IMR-90 (cell line): ENCODE measurements around the gene SETD3. TPM values are rescaled to one million over a fixed set of nuclear protein-coding genes. Genes with fewer than 3 reads are reported as not detected.

Source experiments
- ATAC-seq: fragments of 200-7000 bp; cut with Tn5 transposase; 2 replicates; pipeline ENCODE4 v1.9.1; 2020; ENCODE audit warnings: low read depth, mild to moderate bottlenecking, moderate library complexity
- BruUV-seq: library from RNA; stranded (reverse); fragments of 400-500 nt; replicated peaks from 2 replicates; lab custom pipeline; 2021; lab: Mats Ljungman, UMichigan
- CTCF ChIA-PET: fragments of 300-600 bp; formaldehyde crosslinking; extraction: SDS; loops from one replicate; lab custom pipeline; 2021; ENCODE audit warnings: antibody characterized with exemption; lab: Yijun Ruan, JAX
- POLR2A ChIA-PET: fragments of 300-600 bp; sonication (Branson Sonifier 250); formaldehyde crosslinking; loops from one replicate; lab custom pipeline; 2022; ENCODE audit warnings: antibody characterized with exemption; ENCODE audit not compliant: unreplicated experiment; lab: Charles Lee
- DNase-seq: peaks from one replicate; pipeline ENCODE4 v3.0.0; 2013
- H2AFZ ChIP-seq: replicated peaks from 2 replicates; pipeline ENCODE3; 2013; ENCODE audit warnings: low read length, mild to moderate bottlenecking; ENCODE audit not compliant: poor library complexity
- H2AK5ac ChIP-seq: 2 replicates; pipeline ENCODE4 v1.6.1; 2013; ENCODE audit warnings: low read depth, low read length, inconsistent platforms
- H2AK9ac ChIP-seq: replicated peaks from 2 replicates; pipeline ENCODE3; 2013; ENCODE audit warnings: mild to moderate bottlenecking, low read depth, low read length, moderate library complexity; ENCODE audit not compliant: poor library complexity
- H2BK120ac ChIP-seq: 2 replicates; pipeline ENCODE4 v1.6.1; 2013; ENCODE audit warnings: low read depth, low read length, inconsistent platforms
- H2BK15ac ChIP-seq: 3 replicates; pipeline ENCODE4 v1.6.1; 2013; ENCODE audit warnings: low read depth, low read length, inconsistent platforms
- H2BK20ac ChIP-seq: 2 replicates; pipeline ENCODE4 v1.6.1; 2013; ENCODE audit warnings: low read depth, mild to moderate bottlenecking, inconsistent platforms, low read length, moderate library complexity
- H2BK5ac ChIP-seq: 2 replicates; pipeline ENCODE4 v1.6.1; 2013; ENCODE audit warnings: mild to moderate bottlenecking, low read depth, low read length, inconsistent platforms; ENCODE audit not compliant: poor library complexity, severe bottlenecking
- H3K14ac ChIP-seq: replicated peaks from 2 replicates; pipeline ENCODE4 v1.6.1; 2013; ENCODE audit warnings: low read depth, low read length, inconsistent platforms
- H3K18ac ChIP-seq: 2 replicates; pipeline ENCODE4 v1.6.1; 2013; ENCODE audit warnings: low read depth, low read length, control low read depth
- H3K23ac ChIP-seq: 2 replicates; pipeline ENCODE4 v1.6.1; 2013; ENCODE audit warnings: low read depth, low read length, inconsistent platforms
- H3K27ac ChIP-seq: 2 replicates; pipeline ENCODE4 v1.5.1; 2013; ENCODE audit warnings: mild to moderate bottlenecking, control low read depth, low read length; ENCODE audit not compliant: insufficient read depth
- H3K27me3 ChIP-seq: 2 replicates; pipeline ENCODE4 v1.6.1; 2013; ENCODE audit warnings: low read length; ENCODE audit not compliant: control insufficient read depth, insufficient read depth
- H3K36me3 ChIP-seq: 2 replicates; pipeline ENCODE4 v1.6.1; 2013; ENCODE audit warnings: low read length, mixed read lengths; ENCODE audit not compliant: control insufficient read depth, insufficient read depth
- H3K4ac ChIP-seq: 2 replicates; pipeline ENCODE4 v1.6.1; 2013; ENCODE audit warnings: low read depth, low read length, inconsistent platforms
- H3K4me1 ChIP-seq: 2 replicates; pipeline ENCODE4 v1.6.1; 2013; ENCODE audit warnings: low read length, mixed read lengths; ENCODE audit not compliant: control insufficient read depth, insufficient read depth
- H3K4me2 ChIP-seq: 2 replicates; pipeline ENCODE4 v1.6.1; 2013; ENCODE audit warnings: low read depth, mild to moderate bottlenecking, control low read depth, low read length, moderate library complexity
- H3K4me3 ChIP-seq: 2 replicates; pipeline ENCODE4 v1.5.1; 2013; ENCODE audit warnings: low read depth, mild to moderate bottlenecking, control low read depth, low read length, moderate library complexity; ENCODE audit not compliant: insufficient read depth
- H3K56ac ChIP-seq: 2 replicates; pipeline ENCODE4 v1.6.1; 2013; ENCODE audit warnings: low read length, inconsistent platforms; ENCODE audit not compliant: insufficient read depth; ENCODE audit errors: extremely low read depth
- H3K79me1 ChIP-seq, 2 experiments: 2 replicates each; pipeline ENCODE4 v1.6.1; 2013; ENCODE audit warnings: low read length in 2 of 2, inconsistent platforms in 1 of 2, low read depth in 1 of 2
- H3K9ac ChIP-seq: 2 replicates; pipeline ENCODE4 v1.6.1; 2013; ENCODE audit warnings: low read depth, low read length, control low read depth
- H3K9me1 ChIP-seq: 2 replicates; pipeline ENCODE4 v1.6.1; 2013; ENCODE audit warnings: low read length, inconsistent platforms; ENCODE audit not compliant: insufficient read depth
- H3K9me3 ChIP-seq: 2 replicates; pipeline ENCODE4 v1.6.1; 2013; ENCODE audit warnings: low read length; ENCODE audit not compliant: control insufficient read depth, insufficient read depth
- H4K20me1 ChIP-seq: 2 replicates; pipeline ENCODE4 v1.6.1; 2013; ENCODE audit warnings: low read length, inconsistent platforms; ENCODE audit not compliant: insufficient read depth
- H4K5ac ChIP-seq: 2 replicates; pipeline ENCODE4 v1.6.1; 2013; ENCODE audit warnings: mild to moderate bottlenecking, low read depth, low read length, control low read depth
- H4K8ac ChIP-seq, 2 experiments: 2 replicates each; pipeline ENCODE4 v1.6.1; 2013; ENCODE audit warnings: low read depth in 2 of 2, low read length in 2 of 2, control low read depth in 1 of 2, inconsistent platforms in 1 of 2
- H4K91ac ChIP-seq: 2 replicates; pipeline ENCODE4 v1.6.1; 2013; ENCODE audit warnings: low read depth, low read length, inconsistent platforms; ENCODE audit not compliant: insufficient read depth
- BHLHE40 ChIP-seq: fragments of 150-350 bp; IDR thresholded peaks from 2 replicates; pipeline ENCODE4 v1.6.1; 2016; ENCODE audit warnings: mild to moderate bottlenecking, low read depth, low read length
- CEBPB ChIP-seq: IDR thresholded peaks from 2 replicates; pipeline ENCODE4 v1.6.1; 2012; ENCODE audit warnings: low read depth, low read length, improper control_type of control experiment
- CTCF ChIP-seq: conservative IDR thresholded peaks from 2 replicates; pipeline ENCODE4 v1.5.1; 2012; ENCODE audit warnings: mild to moderate bottlenecking, low read depth, low read length, improper control_type of control experiment
- FOS ChIP-seq: fragments of 150-350 bp; IDR thresholded peaks from 2 replicates; pipeline ENCODE4 v1.6.1; 2016; ENCODE audit warnings: low read depth, low read length
- MAFK ChIP-seq: IDR thresholded peaks from 2 replicates; pipeline ENCODE4 v1.6.1; 2012; ENCODE audit warnings: low read depth, low read length, improper control_type of control experiment
- MXI1 ChIP-seq: IDR thresholded peaks from 2 replicates; pipeline ENCODE4 v1.6.1; 2012; ENCODE audit warnings: low read depth, mild to moderate bottlenecking, low read length, moderate library complexity, borderline replicate concordance
- NFE2L2 ChIP-seq: fragments of 150-350 bp; IDR thresholded peaks from 2 replicates; pipeline ENCODE4 v1.6.1; 2016; ENCODE audit warnings: low read depth, mild to moderate bottlenecking, low read length
- POLR2A ChIP-seq: IDR thresholded peaks from 2 replicates; pipeline ENCODE4 v1.6.1; 2012; ENCODE audit warnings: mild to moderate bottlenecking, low read depth, low read length
- RAD21 ChIP-seq: IDR thresholded peaks from 2 replicates; pipeline ENCODE4 v1.6.1; 2012; ENCODE audit warnings: low read length, improper control_type of control experiment
- RCOR1 ChIP-seq: IDR thresholded peaks from 2 replicates; pipeline ENCODE4 v1.6.1; 2012; ENCODE audit warnings: mild to moderate bottlenecking, low read length, improper control_type of control experiment; ENCODE audit not compliant: insufficient replicate concordance
- SMC3 ChIP-seq: fragments of 150-350 bp; IDR thresholded peaks from 2 replicates; pipeline ENCODE4 v1.6.1; 2016; ENCODE audit warnings: low read depth, mild to moderate bottlenecking, antibody characterized with exemption, low read length, moderate library complexity
- USF2 ChIP-seq: fragments of 150-350 bp; IDR thresholded peaks from 2 replicates; pipeline ENCODE4 v1.6.1; 2017; ENCODE audit warnings: mild to moderate bottlenecking, antibody characterized with exemption, low read length, low read depth
- WGBS, 2 experiments: methylation state at CpG; one replicate each; pipeline versions ENCODE4 v1.1.5 to v1.1.7; 2013; ENCODE audit warnings: missing lambda C conversion rate in 2 of 2; ENCODE audit not compliant: insufficient read length in 1 of 2; ENCODE audit errors: extremely low coverage in 2 of 2; 5-methylcytosine and 5-hydroxymethylcytosine counted together
- dilution Hi-C: fragments of 300-500 bp; cut with HindIII; formaldehyde crosslinking; loops from one replicate; pipeline ENCODE4 v1.14.3; 2018; ENCODE audit warnings: low sequenced_read_pairs; ENCODE audit not compliant: unreplicated experiment
- in situ Hi-C: fragments of 300-500 bp; cut with MboI; formaldehyde crosslinking; loops from 3 replicates; pipeline ENCODE4 v1.14.3; 2019; ENCODE audit warnings: low sequenced_read_pairs, inconsistent platforms, mixed read lengths
- intact Hi-C: fragments of 100-400 bp; cut with micrococcal nuclease; formaldehyde crosslinking; loops from 2 replicates; pipeline ENCODE4 v1.10.0; 2022
- polyA plus RNA-seq, 3 experiments: library from polyadenylated mRNA; depleted of rRNA; stranded (reverse); fragments of >200 nt; gene quantifications; 2 replicates each; pipeline ENCODE4 v1.2.3, GENCODE V29; 2012; ENCODE audit warnings: low replicate concordance in 1 of 3
- total RNA-seq: library from RNA; depleted of rRNA; stranded (reverse); fragments of >200 nt; gene quantifications from 2 replicates; pipeline ENCODE4 v1.2.3, GENCODE V29; 2012
- TF ChIP-seq, protein P1 (sequence below): fragments of 150-350 bp; IDR thresholded peaks from 2 replicates; pipeline ENCODE4 v1.6.1; 2016; ENCODE audit warnings: low read depth, mild to moderate bottlenecking, low read length, moderate library complexity, borderline replicate concordance

SETD3 gene
- total and polyA plus RNA-seq, 2 of the 4 experiments (the other 2 are of a cell fraction), result 18.8 to 31.9 TPM

DNA sequence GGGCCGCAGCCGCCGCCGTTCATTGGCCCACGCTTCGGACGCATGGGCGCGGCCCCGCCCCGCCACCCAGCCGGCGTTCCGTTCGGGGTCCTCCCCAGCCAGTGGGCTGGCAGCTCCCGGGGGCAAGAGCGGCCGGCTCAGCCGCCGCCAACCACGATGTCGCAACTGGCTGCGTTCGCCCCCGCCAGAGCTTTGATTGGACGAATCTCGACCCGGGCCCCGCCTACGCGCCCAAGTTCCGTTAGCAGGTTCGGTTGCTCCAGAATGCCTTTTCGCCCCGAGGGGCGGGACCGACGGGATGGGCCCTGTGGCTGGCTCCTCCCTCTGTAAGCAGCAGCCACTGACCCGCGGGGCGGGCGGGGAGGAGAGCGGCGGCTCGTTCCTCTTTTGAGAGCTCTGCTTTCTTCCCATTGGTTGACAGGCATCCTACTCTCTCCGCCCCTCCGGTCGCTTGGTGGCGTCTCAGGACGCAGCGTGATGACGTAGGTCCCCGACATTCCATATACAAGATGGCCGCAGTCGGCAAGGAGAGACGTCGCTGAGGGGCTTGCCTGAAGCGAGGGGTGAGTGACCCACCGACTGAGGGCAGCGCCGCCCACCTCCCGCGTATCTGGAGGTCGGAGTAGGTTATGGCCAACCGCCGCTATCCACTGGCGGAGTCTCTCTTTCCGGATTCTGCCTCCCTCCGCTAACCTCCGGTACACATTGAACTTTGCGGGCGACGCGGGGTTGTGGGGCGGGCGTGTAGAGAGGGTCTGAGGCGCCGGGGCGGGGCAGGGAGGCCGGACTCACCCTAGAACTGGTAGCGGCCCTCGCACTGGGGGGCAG, 472 bp upstream of the SETD3 start, which contains the start of gene CCNK:
CCNK (plus strand) TSS at position 493 of the 828 bp plus-strand sequence. CDS start 11,269 bp downstream, outside the sequence.
- Histone ChIP-seq H3K4ac (peak within 1 kb of the TSS; percentile 90), H3K27ac (peak within 1 kb of the TSS; percentile 77), H3K9me1 (peaks cover 6% of the 10 kb centered on the region), H4K91ac (0 out of 2 replicates have a peak within 1 kb of the TSS, but pooled peaks have one; percentile 37), H3K4me2 (peak within 1 kb of the TSS; percentile 98), H2AK9ac (peak within 1 kb of the TSS; percentile 93), H2AFZ (peak within 1 kb of the TSS; percentile 93), H3K4me3 (peak within 1 kb of the TSS; percentile 80), H3K27me3 (no peaks in the 10 kb centered on the region), H3K4me1 (peaks cover 5% of the 10 kb centered on the region), H3K56ac (peak within 1 kb of the TSS; percentile 86), H3K23ac (peak within 1 kb of the TSS; percentile 80), H4K5ac (peak within 1 kb of the TSS; percentile 47), H3K36me3 (no peaks in the 10 kb centered on the region), H3K79me1 (peaks cover 8 to 52% of the 10 kb centered on the region in 2 experiments; a peak in 3 of 4 replicates), H3K18ac (peak within 1 kb of the TSS; percentile 25; the same call in 1 of the 2 replicates), H3K14ac (peak within 1 kb of the TSS; percentile 86), H4K8ac (peak within 1 kb of the TSS; percentile 13 to 92; a peak in 3 of 4 replicates), H2BK120ac (no peak within 1 kb of the TSS), H2AK5ac (peak within 1 kb of the TSS; percentile 48), H3K9me3 (no peaks in the 10 kb centered on the region), H3K9ac (peak within 1 kb of the TSS; percentile 87), H4K20me1 (peaks cover 66% of the 10 kb centered on the region), H2BK15ac (no peak within 1 kb of the TSS), H2BK20ac (no peak within 1 kb of the TSS), H2BK5ac (peak within 1 kb of the TSS; percentile 42)
- dilution Hi-C loops (no loop called here), in situ Hi-C loops (no loop called here), intact Hi-C loops (no loop called here)
- WGBS, 2 experiments, result 0% methylated on average over 30 of the region's 82 CpGs; no CpG with 5 or more reads in 1 of the 2 experiments
- DNase-seq (peak; percentile 100), ATAC-seq (peak; percentile 93)
- no TSS peak for BruUV-seq
- ChIA-PET CTCF (interaction anchor here (0.7 kb wide), 1 partner anchor 13 kb away, joined by 3 read pairs; no protein-coding TSS in a partner anchor), POLR2A (interaction anchor here (0.5 to 0.8 kb wide), 4 partner anchors 9 to 415 kb away, joined by 3 to 4 read pairs (median 3); no protein-coding TSS in a partner anchor)
- TF ChIP-seq CTCF, result no peak
- TF ChIP-seq NFE2L2, result no peak
- TF ChIP-seq RAD21, result no peak
- no peak for TF ChIP-seq BHLHE40
- TF ChIP-seq MXI1, result no peak
- 0 out of 2 replicates have a peak, but pooled peaks have one; percentile 26 for TF ChIP-seq USF2
- TF ChIP-seq, protein P1, sequence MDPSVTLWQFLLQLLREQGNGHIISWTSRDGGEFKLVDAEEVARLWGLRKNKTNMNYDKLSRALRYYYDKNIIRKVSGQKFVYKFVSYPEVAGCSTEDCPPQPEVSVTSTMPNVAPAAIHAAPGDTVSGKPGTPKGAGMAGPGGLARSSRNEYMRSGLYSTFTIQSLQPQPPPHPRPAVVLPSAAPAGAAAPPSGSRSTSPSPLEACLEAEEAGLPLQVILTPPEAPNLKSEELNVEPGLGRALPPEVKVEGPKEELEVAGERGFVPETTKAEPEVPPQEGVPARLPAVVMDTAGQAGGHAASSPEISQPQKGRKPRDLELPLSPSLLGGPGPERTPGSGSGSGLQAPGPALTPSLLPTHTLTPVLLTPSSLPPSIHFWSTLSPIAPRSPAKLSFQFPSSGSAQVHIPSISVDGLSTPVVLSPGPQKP, result no peak
- peak; percentile 96 for TF ChIP-seq POLR2A
- TF ChIP-seq FOS, result no peak
- peak; percentile 99 for TF ChIP-seq CEBPB
- no peak for TF ChIP-seq SMC3
- no peak for TF ChIP-seq MAFK
- no peak for TF ChIP-seq RCOR1
